GM18951 (cell line): ENCODE measurements around the gene ZNF783.
"Not testable (repeated sequence)": the region's sequence is repeated elsewhere in the genome, so short reads cannot be mapped to it uniquely, and the experiment has no call there.

ENCODE experiments used
- POLR2A ChIP-seq: IDR thresholded peaks from 4 replicates; pipeline ENCODE4 v1.6.1; 2011; ENCODE audit warnings: mild to moderate bottlenecking; ENCODE audit not compliant: insufficient read length, insufficient read depth; ENCODE audit errors: extremely low read depth
- in situ Hi-C: fragments of 300-500 bp; cut with MboI; formaldehyde crosslinking; loops from one replicate; pipeline ENCODE4 v1.12.0; 2022; ENCODE audit warnings: low sequenced_read_pairs, mixed read lengths, inconsistent platforms; ENCODE audit not compliant: unreplicated experiment

Gene ZNF783

GRCh38 chr7:149322737-149323136 is 60.7 kb downstream of the ZNF783 start:
- in situ Hi-C loops, result no loop called here
- no peak for TF ChIP-seq POLR2A

DNA sequence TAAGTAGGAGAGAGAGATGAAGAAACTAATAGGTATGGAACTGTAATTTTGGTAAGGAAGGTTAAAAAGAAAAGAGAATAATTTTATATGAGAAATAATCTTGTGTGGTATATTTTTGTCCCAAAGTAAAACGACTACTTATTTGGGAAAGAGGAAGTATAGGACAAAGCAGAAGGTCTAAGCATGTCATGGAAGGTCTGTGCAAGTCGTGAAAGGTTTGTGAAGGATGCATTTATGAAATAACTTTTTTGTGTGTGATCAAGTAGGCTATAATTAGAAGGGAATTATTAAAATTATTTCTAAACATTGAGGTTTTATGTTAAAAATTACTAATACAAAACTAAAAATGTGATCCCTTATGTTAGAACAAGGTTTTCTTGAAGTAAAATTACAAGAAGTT is 63.3 kb downstream of the ZNF783 start:
- no peak for TF ChIP-seq POLR2A
- in situ Hi-C loops, result no loop called here

- no peak for TF ChIP-seq POLR2A
- in situ Hi-C loops, result no loop called here
Observed at GRCh38 chr7:149329265-149329664, 67.3 kb downstream of the ZNF783 start.

DNA sequence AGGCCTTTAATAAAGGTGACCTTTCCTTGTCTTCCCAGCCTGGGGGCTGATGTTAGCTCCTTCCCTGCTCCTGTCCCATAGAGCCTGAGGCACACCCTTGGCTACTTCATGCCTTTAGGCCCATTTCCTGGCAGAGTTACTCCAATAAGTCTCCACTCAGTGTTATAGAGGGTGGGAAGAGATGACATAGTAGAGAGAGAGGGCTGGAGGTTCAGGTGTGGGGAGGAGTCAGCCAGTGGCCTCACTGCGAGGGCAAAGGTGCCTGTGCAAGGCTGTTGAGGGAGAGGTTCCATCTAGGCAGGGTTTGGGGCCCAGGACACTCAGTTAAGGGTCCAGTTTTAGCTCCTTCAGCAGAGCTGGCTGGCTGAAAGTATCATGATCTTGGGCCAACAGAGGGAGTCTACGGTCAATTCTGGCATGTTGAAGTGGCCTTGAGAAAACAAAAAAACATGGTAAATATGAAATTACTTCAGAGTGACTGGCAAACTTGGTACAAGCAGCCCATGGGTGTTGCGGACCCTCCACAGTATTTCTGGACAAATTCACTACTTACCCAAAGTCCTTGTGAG is 67.9 kb downstream of the ZNF783 start:
- no peak for TF ChIP-seq POLR2A

GRCh38 chr7:149330914-149331567 is 69.0 kb downstream of the ZNF783 start:
- in situ Hi-C loops, result no loop called here
- TF ChIP-seq POLR2A, result no peak

More for the DNA sequence above, 67.9 kb downstream of the ZNF783 start:
- in situ Hi-C loops, result no loop called here

DNA sequence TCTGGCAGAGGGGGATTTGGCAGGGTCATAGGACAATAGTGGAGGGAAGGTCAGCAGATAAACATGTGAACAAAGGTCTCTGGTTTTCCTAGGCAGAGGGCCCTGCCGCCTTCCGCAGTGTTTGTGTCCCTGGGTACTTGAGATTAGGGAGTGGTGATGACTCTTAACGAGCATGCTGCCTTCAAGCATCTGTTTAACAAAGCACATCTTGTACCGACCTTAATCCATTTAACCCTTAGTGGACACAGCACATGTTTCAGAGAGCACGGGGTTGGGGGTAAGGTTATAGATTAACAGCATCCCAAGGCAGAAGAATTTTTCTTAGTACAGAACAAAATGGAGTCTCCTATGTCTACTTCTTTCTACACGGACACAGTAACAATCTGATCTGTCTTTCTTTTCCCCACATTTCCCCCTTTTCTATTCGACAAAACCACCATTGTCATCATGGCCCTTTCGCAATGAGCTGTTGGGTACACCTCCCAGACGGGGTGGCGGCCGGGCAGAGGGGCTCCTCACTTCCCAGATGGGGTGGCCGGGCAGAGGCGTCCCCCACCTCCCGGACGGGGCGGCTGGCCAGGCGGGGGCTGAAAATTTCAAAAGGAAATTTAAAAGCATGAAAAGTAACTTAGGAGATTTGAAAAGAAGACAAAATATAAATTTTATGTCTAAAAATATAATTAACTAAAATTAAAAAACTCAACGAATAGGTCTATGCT is 70.8 kb downstream of the ZNF783 start:
- in situ Hi-C loops, result not testable (repeated sequence)

DNA sequence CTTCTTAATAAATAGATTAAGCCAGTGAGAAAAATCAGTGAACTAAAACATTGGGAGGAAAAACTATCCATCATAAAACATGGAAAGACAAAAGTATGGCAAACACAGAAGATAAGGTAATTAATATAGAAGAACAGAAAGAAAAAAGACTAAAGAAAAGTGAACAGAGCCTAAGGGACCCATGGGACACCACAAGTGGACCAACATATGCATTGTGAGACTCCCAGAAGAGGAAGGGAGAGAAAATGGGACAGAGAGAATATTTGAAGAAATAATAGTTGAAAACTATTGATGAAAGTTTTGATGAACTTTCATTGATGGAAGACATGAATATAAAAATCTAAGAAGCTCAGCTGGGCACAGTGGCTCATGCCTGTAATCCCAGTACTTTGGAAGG is 71.3 kb downstream of the ZNF783 start:
- no peak for TF ChIP-seq POLR2A
- in situ Hi-C loops, result no loop called here

DNA sequence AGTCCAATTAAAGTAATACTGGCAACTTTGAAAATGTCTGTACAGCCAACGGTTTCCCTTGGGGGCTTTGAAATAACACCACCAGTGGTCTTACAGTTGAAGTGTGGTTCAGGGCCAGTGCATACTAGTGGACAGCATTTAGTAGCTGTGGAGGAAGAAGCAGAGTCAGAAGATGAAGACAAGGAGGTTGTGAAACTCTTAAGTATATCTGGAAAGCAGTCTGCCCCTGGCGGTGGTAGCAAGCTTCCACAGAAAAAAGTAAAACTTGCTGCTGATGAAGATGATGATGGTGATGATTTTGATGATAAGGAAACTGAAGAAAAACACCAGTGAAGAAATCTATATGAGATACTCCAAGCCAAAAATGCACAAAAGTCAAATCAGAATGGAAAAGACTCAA is 72.2 kb downstream of the ZNF783 start:
- TF ChIP-seq POLR2A, result no peak
- in situ Hi-C loops, result no loop called here
